Activated CD8-positive, alpha-beta memory T cell treated with anti-CD3 and anti-CD28 coated beads for 4 hours (primary cell): ENCODE data around the gene FETUB.
"Not testable (repeated sequence)": the region's sequence is repeated elsewhere in the genome, so short reads cannot be mapped to it uniquely, and the experiment has no call there.

Experiments
- DNase-seq, 2 donors: peaks; one replicate each; pipeline ENCODE4 v3.0.0-alpha.2; 2020; ENCODE audit warnings: low read depth in 2 of 2

The FETUB gene

DNA sequence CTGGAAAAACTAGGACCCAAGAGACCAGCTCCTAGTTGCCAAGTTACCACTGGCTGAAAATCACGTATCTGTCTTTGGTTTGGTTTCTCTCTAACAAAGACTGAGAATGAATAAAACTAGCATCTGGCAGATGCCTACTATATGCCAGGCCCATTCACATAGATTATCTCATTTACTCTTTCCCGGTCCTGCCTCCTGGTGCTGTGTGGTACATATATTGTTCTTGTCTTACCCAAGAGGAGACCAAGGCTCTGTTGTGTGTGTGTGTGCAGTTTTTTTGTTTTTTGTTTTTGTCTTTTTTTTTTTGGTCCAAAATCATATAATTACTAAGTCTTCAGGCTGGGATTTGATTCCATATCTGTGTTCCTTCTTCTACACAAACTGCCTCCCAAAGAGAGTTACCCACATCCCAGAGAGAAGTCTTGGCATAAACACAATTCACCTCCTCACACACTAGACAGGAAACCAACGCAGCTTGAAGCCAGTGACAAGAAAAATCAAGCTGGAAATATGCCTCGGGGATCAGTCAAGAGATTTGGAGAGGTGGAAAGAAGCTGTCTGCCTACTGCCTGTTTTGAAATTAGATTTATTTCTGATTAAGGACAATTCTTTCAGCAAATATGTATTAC, 26.4 kb upstream of the FETUB start:
- no peak for DNase-seq

DNA sequence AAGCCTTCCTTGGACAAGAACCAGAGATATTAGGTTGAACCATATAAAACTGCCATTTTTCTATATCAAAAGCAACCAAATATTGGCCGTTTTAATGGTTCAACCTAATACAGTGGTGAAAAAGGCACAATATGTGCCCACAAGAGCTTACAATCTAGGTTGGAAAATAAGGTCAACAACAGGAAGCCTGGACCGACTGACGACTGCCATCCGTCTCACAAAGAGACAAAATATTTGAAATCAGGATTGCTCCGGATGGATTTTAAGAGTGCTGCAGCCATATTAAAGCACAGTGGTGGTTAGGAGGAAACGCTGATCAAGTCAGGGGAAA, 26.0 kb upstream of the FETUB start:
- no peak for DNase-seq

DNA sequence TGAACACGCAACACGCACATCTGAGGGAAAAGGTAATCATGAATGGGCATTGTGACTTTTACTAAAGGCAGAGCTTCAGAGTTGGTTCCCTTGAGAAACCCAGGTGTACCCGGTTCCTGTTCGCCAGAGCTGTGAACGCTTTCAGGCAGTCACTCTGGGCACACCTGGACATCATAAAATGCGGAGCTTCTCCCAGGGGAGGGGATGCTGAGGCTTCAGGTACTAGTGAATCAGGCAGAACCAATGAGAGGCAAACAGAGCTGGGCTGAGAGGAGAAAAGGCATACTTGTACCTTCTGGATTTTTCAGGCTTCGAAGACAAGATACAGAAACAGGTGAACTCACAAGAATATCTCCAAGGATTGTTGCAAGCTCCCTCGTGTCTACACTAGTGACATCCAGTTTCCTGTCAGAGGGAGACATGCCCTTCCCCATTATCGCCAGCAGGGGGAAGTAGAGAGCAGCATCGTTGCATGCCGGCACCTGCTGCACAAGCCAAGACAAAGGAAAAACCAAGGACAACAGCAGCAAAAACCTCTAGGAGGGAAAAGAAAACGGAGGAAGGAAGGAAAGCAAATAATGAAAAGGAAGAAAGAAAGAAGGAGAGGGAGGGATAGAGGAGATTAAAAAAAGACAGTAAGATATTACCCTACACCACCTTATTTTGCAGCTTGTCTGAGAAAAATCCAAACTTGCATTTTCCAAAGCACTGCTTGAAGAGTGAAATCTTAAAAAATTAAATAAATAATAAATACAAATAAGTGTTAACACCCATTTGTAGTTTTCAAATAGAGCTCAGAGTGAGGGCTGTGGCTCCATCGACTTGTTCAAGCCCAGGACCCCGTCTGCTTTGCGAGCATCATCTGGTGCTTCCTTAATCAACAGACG, 25.4 kb upstream of the FETUB start:
- peak; percentile 42 to 54 for DNase-seq

DNA sequence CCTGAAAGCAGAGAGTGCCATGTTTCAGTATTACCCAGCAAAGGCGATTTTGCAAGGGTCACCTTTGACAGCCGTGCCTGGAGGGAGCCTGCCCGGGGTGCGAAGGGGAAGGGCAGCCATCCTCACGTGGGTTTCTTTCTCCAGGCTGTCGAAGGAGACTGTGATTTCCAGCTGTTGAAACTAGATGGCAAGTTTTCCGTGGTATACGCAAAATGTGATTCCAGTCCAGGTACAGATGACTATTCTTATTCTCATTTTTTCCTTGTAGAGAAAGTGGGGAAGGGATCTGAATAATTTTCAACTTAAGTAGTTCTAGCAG, 23.9 kb upstream of the FETUB start:
- no peak for DNase-seq

GRCh38 chr3:186617036-186617946, 22.9 kb upstream of the FETUB start:
- peak; percentile 60 to 65 for DNase-seq

DNA sequence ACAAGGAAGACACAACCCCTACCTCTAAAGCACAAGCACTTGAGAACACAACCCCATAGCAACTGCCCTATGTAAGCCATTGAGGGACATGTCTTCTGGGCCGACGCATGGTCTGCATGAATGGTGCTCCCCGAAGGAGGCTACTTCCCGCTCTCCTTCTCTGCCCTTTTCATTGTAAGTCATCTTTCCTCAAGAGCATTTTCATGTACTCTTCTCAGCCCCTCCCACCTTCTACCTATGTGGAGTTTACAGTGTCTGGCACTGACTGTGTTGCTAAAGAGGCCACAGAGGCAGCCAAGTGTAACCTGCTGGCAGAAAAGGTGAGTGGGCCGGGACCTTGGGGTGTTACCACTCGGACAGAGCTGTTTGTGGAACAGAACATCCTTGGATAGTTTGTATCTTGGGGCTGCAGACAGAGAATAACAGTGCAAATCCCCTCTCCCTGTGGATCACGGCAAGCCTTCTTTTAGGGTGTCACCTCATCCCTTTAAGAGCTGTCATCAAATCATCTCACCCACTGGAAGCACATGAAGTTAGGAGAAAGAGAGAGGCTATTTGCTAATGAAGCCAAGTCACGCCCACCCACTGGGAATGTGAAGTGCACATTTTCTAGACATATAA, 21.8 kb upstream of the FETUB start:
- no peak for DNase-seq

- DNase-seq: no peak
These were observed 20.4 kb upstream of the FETUB start for GRCh38 chr3:186619787-186620212.

- DNase-seq: no peak
These were observed 19.7 kb upstream of the FETUB start for GRCh38 chr3:186620213-186621092.

- no peak for DNase-seq
These were observed 18.1 kb upstream of the FETUB start for GRCh38 chr3:186621894-186622650.

- DNase-seq: no peak
These were observed 17.4 kb upstream of the FETUB start for GRCh38 chr3:186622651-186623310.

- DNase-seq: no peak
These were observed 15.6 kb upstream of the FETUB start for GRCh38 chr3:186624598-186624997.

DNA sequence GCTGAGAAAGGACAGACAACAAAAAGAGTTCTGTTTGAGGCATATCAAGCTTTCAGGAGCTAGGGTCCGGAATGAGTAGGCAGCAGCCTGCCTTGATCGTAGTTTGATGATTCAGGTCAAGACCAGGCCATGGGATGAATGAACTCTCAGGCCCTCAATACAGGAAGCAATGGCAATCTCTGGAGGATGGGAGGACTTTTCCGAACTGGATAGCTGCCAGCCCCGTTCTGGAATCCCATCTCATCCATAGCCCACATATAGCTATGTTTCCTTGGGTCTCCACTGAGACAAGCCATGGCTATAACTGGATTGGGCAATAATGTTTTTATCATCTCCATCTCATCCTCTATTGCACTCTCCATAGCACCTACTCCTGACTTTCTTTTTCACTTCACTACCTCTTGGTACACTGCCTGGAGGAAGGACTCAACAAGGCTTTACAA, 14.6 kb upstream of the FETUB start:
- no peak for DNase-seq

GRCh38 chr3:186626254-186626847, 13.8 kb upstream of the FETUB start:
- no peak for DNase-seq

DNA sequence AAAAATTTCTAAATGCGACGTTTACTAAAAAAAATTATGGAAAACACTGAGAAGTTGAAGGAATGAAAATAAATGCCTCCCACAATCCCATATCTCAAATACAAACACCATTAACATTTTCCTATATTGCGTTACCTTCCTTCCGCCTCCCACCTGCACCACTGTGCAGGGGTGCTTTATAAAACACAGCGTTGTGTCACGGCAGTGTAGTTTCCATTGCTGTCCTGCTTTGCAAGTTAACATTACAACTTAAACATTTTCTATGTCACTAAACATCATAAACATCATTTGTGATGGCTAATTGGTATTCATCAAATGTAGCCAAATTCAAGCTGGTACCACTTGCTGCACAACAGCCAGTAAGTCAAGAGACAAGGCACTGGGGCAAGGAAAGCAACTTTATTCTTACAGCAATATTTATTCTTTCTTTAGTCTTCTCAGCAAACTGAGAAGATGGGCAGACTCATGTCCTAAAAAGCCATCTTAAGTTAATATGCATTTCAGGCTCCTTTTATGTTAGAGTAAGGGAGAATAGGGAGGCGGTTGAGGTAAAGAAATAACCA, 12.3 kb upstream of the FETUB start:
- DNase-seq: no peak

GRCh38 chr3:186628756-186629155, 11.4 kb upstream of the FETUB start:
- DNase-seq: no peak

- no peak for DNase-seq
These were observed 9.1 kb upstream of the FETUB start for GRCh38 chr3:186630950-186631641.

- DNase-seq: no peak
These were observed 6.7 kb upstream of the FETUB start for GRCh38 chr3:186633481-186633880.

DNA sequence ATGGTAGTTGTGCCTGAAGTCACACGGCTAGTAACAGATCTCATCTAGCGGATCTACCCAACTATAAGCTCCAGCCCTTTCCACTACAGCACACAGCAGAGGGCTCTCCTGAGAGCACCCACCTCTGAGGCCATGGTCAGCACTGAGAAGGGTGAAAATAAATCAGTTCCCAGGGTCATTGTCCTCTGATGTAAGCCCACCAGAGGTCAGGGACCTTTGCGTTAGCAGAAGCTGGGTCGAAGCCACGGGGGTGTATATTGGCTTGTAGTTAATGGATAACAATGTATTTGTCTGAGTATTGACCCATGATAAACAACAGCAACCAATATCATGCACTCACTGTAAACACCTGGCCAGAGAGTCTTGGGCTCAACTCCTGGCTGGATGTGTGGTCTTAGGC, 6.0 kb upstream of the FETUB start:
- not testable (repeated sequence) for DNase-seq
